ENCODE data around the gene ADGRF1. TPM values are rescaled to one million over a fixed set of nuclear protein-coding genes. Genes with fewer than 3 reads are reported as not detected.
A peak's percentile ranks its signal among the peaks of the same experiment; 100 is the strongest.
"Not testable (repeated sequence)": the region's sequence is repeated elsewhere in the genome, so short reads cannot be mapped to it uniquely, and the experiment has no call there.

ADGRF1 gene
- total RNA-seq, 1 experiment from 2014 or later = 256 TPM

- DNase-seq = no peak
- no peak for TF ChIP-seq CTCF (IDR thresholded peaks at IDR 0.05; ENCODE audit: unreplicated experiment)
- Mint-ChIP-seq H3K27me3 (ENCODE audit: unreplicated experiment) (no peaks in the 10 kb centered on the region), H3K9me3 (ENCODE audit: low read depth, unreplicated experiment) (peaks cover 7% of the 10 kb centered on the region), H3K27ac (ENCODE audit: unreplicated experiment) (no peak overlapping the region), H3K4me3 (ENCODE audit: low read depth, unreplicated experiment) (no peak overlapping the region), H3K4me1 (ENCODE audit: low read depth, unreplicated experiment) (peaks cover 46% of the 10 kb centered on the region), H3K36me3 (ENCODE audit: insufficient read depth, unreplicated experiment) (peaks cover 7% of the 10 kb centered on the region)
- CTCF ChIA-PET = no interaction called here
- intact Hi-C loops (cut with micrococcal nuclease; ENCODE audit: unreplicated experiment) = no loop called here
- BruUV-seq (replicated peaks) = no TSS peak
Measured at GRCh38 chr6:47061309-47062300, 19.5 kb upstream of the ADGRF1 start.

GRCh38 chr6:47059216-47059885 lies 17.2 kb upstream of the ADGRF1 start:
- BruUV-seq (replicated peaks) = no TSS peak
- H3K36me3 Mint-ChIP-seq (ENCODE audit: insufficient read depth, unreplicated experiment) = peaks cover 7% of the 10 kb centered on the region
- DNase-seq = no peak
- CTCF ChIA-PET = interaction anchor here (0.5 kb wide), 1 partner anchor 39 kb away, joined by 3 read pairs; no protein-coding TSS in a partner anchor
- TF ChIP-seq CTCF (IDR thresholded peaks at IDR 0.05; ENCODE audit: unreplicated experiment) = no peak
- intact Hi-C loops (cut with micrococcal nuclease; ENCODE audit: unreplicated experiment) = no loop called here
- H3K4me1 Mint-ChIP-seq (ENCODE audit: low read depth, unreplicated experiment) = peaks cover 46% of the 10 kb centered on the region
- no peak overlapping the region for H3K4me3 Mint-ChIP-seq (ENCODE audit: low read depth, unreplicated experiment)
- H3K27me3 Mint-ChIP-seq (ENCODE audit: unreplicated experiment) = no peaks in the 10 kb centered on the region
- H3K27ac Mint-ChIP-seq (ENCODE audit: unreplicated experiment) = no peak overlapping the region
- peaks cover 7% of the 10 kb centered on the region for H3K9me3 Mint-ChIP-seq (ENCODE audit: low read depth, unreplicated experiment)

DNA sequence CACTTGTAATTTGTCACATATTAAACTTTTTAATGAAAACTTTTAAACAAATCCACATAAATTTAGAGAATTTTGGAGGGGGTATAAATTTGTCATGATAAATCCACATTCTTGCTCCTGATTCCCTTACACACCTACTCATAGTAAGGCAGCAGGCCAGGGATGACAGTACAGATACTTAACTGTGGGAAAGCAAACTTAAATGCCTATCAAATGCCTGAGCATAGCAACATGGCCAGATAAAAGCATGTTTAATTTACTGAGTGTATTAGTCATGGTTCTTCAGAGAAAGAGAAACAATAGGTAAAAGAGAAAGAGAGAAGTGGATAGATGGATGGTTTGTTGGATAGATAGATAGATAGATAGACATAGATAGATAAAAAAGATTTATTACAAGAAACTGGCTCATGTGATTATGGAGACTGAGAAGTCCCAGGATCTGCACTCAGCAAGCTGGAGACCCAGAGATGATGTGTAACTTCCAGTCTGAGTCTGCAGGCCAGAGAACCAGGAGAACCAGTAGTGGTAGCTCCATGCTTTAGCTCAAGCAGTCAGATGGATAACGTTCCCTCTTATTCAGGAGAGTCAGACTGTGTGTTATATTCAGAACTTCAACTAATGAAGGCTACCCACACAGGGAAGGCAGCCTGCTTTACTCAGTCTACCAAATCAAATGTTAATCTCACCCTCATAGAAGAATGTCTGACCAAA lies 15.9 kb upstream of the ADGRF1 start:
- H3K27ac Mint-ChIP-seq (ENCODE audit: unreplicated experiment) = peak overlapping the region; percentile 34
- no peak for TF ChIP-seq CTCF (IDR thresholded peaks at IDR 0.05; ENCODE audit: unreplicated experiment)
- no TSS peak for BruUV-seq (replicated peaks)
- DNase-seq = no peak
- intact Hi-C loops (cut with micrococcal nuclease; ENCODE audit: unreplicated experiment) = no loop called here
- peaks cover 7% of the 10 kb centered on the region for H3K36me3 Mint-ChIP-seq (ENCODE audit: insufficient read depth, unreplicated experiment)
- no peak overlapping the region for H3K4me3 Mint-ChIP-seq (ENCODE audit: low read depth, unreplicated experiment)
- H3K27me3 Mint-ChIP-seq (ENCODE audit: unreplicated experiment) = no peaks in the 10 kb centered on the region
- peaks cover 5% of the 10 kb centered on the region for H3K9me3 Mint-ChIP-seq (ENCODE audit: low read depth, unreplicated experiment)
- peaks cover 40% of the 10 kb centered on the region for H3K4me1 Mint-ChIP-seq (ENCODE audit: low read depth, unreplicated experiment)
- CTCF ChIA-PET = no interaction called here

- no peak for TF ChIP-seq CTCF (IDR thresholded peaks at IDR 0.05; ENCODE audit: unreplicated experiment)
- no peak overlapping the region for H3K4me3 Mint-ChIP-seq (ENCODE audit: low read depth, unreplicated experiment)
- intact Hi-C loops (cut with micrococcal nuclease; ENCODE audit: unreplicated experiment) = no loop called here
- H3K9me3 Mint-ChIP-seq (ENCODE audit: low read depth, unreplicated experiment) = no peaks in the 10 kb centered on the region
- peaks cover 7% of the 10 kb centered on the region for H3K36me3 Mint-ChIP-seq (ENCODE audit: insufficient read depth, unreplicated experiment)
- no peak for DNase-seq
- no TSS peak for BruUV-seq (replicated peaks)
- H3K4me1 Mint-ChIP-seq (ENCODE audit: low read depth, unreplicated experiment) = peaks cover 32% of the 10 kb centered on the region
- H3K27ac Mint-ChIP-seq (ENCODE audit: unreplicated experiment) = no peak overlapping the region
- no peaks in the 10 kb centered on the region for H3K27me3 Mint-ChIP-seq (ENCODE audit: unreplicated experiment)
- CTCF ChIA-PET = no interaction called here
Measured at GRCh38 chr6:47056832-47057231, 14.7 kb upstream of the ADGRF1 start.

DNA sequence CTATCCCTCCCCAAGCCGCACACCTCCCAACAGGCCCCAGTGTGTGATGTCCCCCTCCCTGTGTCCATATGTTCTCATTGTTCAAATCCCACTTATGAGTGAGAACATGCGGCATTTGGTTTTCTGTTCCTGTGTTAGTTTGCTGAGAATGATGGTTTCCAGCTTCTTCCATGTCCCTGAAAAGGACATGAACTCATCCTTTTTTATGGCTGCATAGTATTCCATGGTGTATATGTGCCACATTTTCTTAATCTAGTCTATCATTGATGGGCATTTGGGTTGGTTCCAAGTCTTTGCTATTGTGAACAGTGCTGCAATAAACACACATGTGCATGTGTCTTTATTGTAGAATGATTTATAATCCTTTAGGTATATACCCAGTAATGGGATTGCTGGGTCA lies 12.2 kb upstream of the ADGRF1 start:
- BruUV-seq (replicated peaks); H3K4me3 Mint-ChIP-seq (ENCODE audit: low read depth, unreplicated experiment); DNase-seq; H3K9me3 Mint-ChIP-seq (ENCODE audit: low read depth, unreplicated experiment); H3K36me3 Mint-ChIP-seq (ENCODE audit: insufficient read depth, unreplicated experiment); H3K27ac Mint-ChIP-seq (ENCODE audit: unreplicated experiment); CTCF ChIA-PET; H3K27me3 Mint-ChIP-seq (ENCODE audit: unreplicated experiment); intact Hi-C loops (cut with micrococcal nuclease; ENCODE audit: unreplicated experiment): not testable (repeated sequence)
- H3K4me1 Mint-ChIP-seq (ENCODE audit: low read depth, unreplicated experiment) = peaks cover 26% of the 10 kb centered on the region
